GM12878 (cell line): ENCODE measurements around the gene IL1RAPL1. TPM values are rescaled to one million over a fixed set of nuclear protein-coding genes. Genes with fewer than 3 reads are reported as not detected.

Experiments
- ATAC-seq: fragments of 200-7000 bp; cut with Tn5 transposase; 3 replicates; pipeline ENCODE4 v1.9.1; 2020; ENCODE audit warnings: mild to moderate bottlenecking, moderate library complexity
- BruUV-seq: library from RNA; stranded (reverse); fragments of 400-500 nt; replicated peaks from 2 replicates; lab custom pipeline; 2021; lab: Mats Ljungman, UMichigan
- CTCF ChIA-PET: fragments of 300-600 bp; sonication (Branson Sonifier 250); formaldehyde crosslinking; extraction: SDS; loops from one replicate; lab custom pipeline; 2021; ENCODE audit warnings: inconsistent platforms; lab: Yijun Ruan, JAX
- POLR2A ChIA-PET: fragments of 350-600 bp; formaldehyde crosslinking; extraction: SDS; loops from one replicate; lab custom pipeline; 2021; ENCODE audit warnings: inconsistent platforms; lab: Charles Lee
- RAD21 ChIA-PET: fragments of 300-600 bp; sonication (Branson Sonifier 250); formaldehyde crosslinking; loops from one replicate; lab custom pipeline; 2023; ENCODE audit warnings: antibody characterized with exemption; ENCODE audit not compliant: unreplicated experiment; lab: Charles Lee
- SMC1A ChIA-PET: fragments of 300-600 bp; sonication (Branson Sonifier 250); formaldehyde crosslinking; loops from one replicate; lab custom pipeline; 2023; ENCODE audit not compliant: unreplicated experiment, uncharacterized antibody; lab: Charles Lee
- DNase-seq: peaks from one replicate; pipeline ENCODE4 v3.0.0-alpha.2; 2011; ENCODE audit warnings: low read depth, low spot score
- FAIRE-seq: peaks from 3 replicates; lab custom pipeline; 2011; peaks lifted over from hg19 to GRCh38; lab: Jason Lieb, UNC
- H2AFZ ChIP-seq: 2 replicates; pipeline ENCODE4 v1.6.0; 2011; ENCODE audit warnings: low read depth, low read length, control low read depth; ENCODE audit not compliant: control insufficient read depth
- H3K27ac ChIP-seq: 2 replicates; pipeline ENCODE4 v1.5.1; 2011; ENCODE audit warnings: control low read depth; ENCODE audit not compliant: control insufficient read depth, insufficient read depth
- H3K27me3 ChIP-seq, 2 experiments: replicated peaks in 1 of 2; 2 replicates each; pipeline versions ENCODE4 v1.6.0 to v1.6.1; 2011; ENCODE audit warnings: low read length in 1 of 2; ENCODE audit not compliant: control insufficient read depth in 2 of 2, insufficient read depth in 2 of 2
- H3K36me3 ChIP-seq, 2 experiments: 2 replicates each; pipeline ENCODE4 v1.5.1; 2011; ENCODE audit warnings: low read length in 1 of 2; ENCODE audit not compliant: control insufficient read depth in 2 of 2, insufficient read depth in 2 of 2
- H3K4me1 ChIP-seq: 2 replicates; pipeline ENCODE4 v1.6.1; 2011; ENCODE audit warnings: mild to moderate bottlenecking, low read length, moderate library complexity, mixed read lengths; ENCODE audit not compliant: control insufficient read depth, insufficient read depth
- H3K4me2 ChIP-seq: 2 replicates; pipeline ENCODE4 v1.6.0; 2011; ENCODE audit warnings: control low read depth; ENCODE audit not compliant: control insufficient read depth, insufficient read depth
- H3K4me3 ChIP-seq: fragments of 200-600 bp; sonication (generic); 2 replicates; pipeline ENCODE4 v1.5.1; 2016
- H3K79me2 ChIP-seq: 2 replicates; pipeline ENCODE4 v1.6.0; 2011; ENCODE audit warnings: low read length; ENCODE audit not compliant: control insufficient read depth, insufficient read depth
- H3K9ac ChIP-seq: 2 replicates; pipeline ENCODE4 v1.8.0; 2011; ENCODE audit warnings: low read length, control low read depth, mixed read lengths; ENCODE audit not compliant: control insufficient read depth, insufficient read depth
- H3K9me3 ChIP-seq: replicated peaks from 3 replicates; pipeline ENCODE4 v1.5.1; 2011; ENCODE audit warnings: mild to moderate bottlenecking, low read length; ENCODE audit not compliant: control insufficient read depth, insufficient read depth
- H4K20me1 ChIP-seq: 2 replicates; pipeline ENCODE4 v1.6.0; 2011; ENCODE audit not compliant: control insufficient read depth, insufficient read depth
- BMI1 ChIP-seq: fragments of 450-650 bp; IDR thresholded peaks from 2 replicates; pipeline ENCODE4 v1.6.1; 2016; ENCODE audit warnings: mild to moderate bottlenecking, moderate library complexity, borderline replicate concordance
- CBX5 ChIP-seq: sonication (generic); IDR thresholded peaks from 2 replicates; pipeline ENCODE4 v1.6.1; 2016; ENCODE audit warnings: low read depth, moderate library complexity, mild to moderate bottlenecking, inconsistent platforms
- CHD4 ChIP-seq: fragments of 200-600 bp; sonication (generic); IDR thresholded peaks from 2 replicates; pipeline ENCODE4 v1.6.1; 2016; ENCODE audit warnings: mild to moderate bottlenecking
- IKZF2 ChIP-seq, 2 experiments: fragments of 450-650 bp; IDR thresholded peaks; 2 replicates each; pipeline ENCODE4 v1.6.1; 2017; ENCODE audit warnings: mild to moderate bottlenecking in 2 of 2, moderate library complexity in 2 of 2
- KAT2A ChIP-seq: conservative IDR thresholded peaks from 2 replicates; pipeline ENCODE4 v1.6.1; 2011; ENCODE audit warnings: low read depth, low read length; ENCODE audit not compliant: control insufficient read depth
- MAX ChIP-seq: IDR thresholded peaks from 2 replicates; pipeline ENCODE4 v1.6.1; 2012; ENCODE audit warnings: low read depth, low read length, improper control_type of control experiment
- NFYB ChIP-seq: IDR thresholded peaks from 2 replicates; pipeline ENCODE4 v1.6.1; 2011; ENCODE audit warnings: low read depth, mild to moderate bottlenecking, low read length, improper control_type of control experiment, moderate library complexity; ENCODE audit not compliant: insufficient read depth
- ZBTB33 ChIP-seq: fragments of 450-650 bp; IDR thresholded peaks from 2 replicates; pipeline ENCODE4 v1.6.1; 2017; ENCODE audit warnings: mild to moderate bottlenecking
- in situ Hi-C: fragments of 300-500 bp; cut with MboI; formaldehyde crosslinking; loops from 9 replicates; pipeline ENCODE4 v1.14.3; 2018; ENCODE audit warnings: mixed read lengths
- intact Hi-C: fragments of 100-400 bp; cut with micrococcal nuclease; formaldehyde crosslinking; loops from one replicate; pipeline ENCODE4 v1.14.2; 2022; ENCODE audit not compliant: unreplicated experiment
- polyA plus RNA-seq, 11 experiments: library from polyadenylated mRNA; depleted of rRNA in 4 of 11; unstranded in 6 of 11; stranded (reverse) in 5 of 11; fragments of >200 nt; fragmentation: Nextera tagmentation in 4 of 11; fragmentation: Illumina TruSeq in 1 of 11; extraction: Ambion mirVana in 4 of 11; extraction: Trizol in 1 of 11; gene quantifications; 1 replicate in 1 of 11; 2 replicates in 10 of 11; pipeline versions ENCODE4 v1.2.1 to v1.2.3, GENCODE V29; 2011 to 2016; ENCODE audit warnings: inconsistent platforms in 2 of 11, missing spikeins in 2 of 11, low read depth in 1 of 11
- total RNA-seq, 4 experiments: library from RNA; depleted of rRNA in 3 of 4; stranded (reverse); fragments of >200 nt in 3 of 4; fragmentation: Illumina TruSeq in 1 of 4; extraction: Trizol in 1 of 4; gene quantifications; 2 replicates each; pipeline versions ENCODE4 v1.2.1 to v1.2.3, GENCODE V29; 2013 to 2021
- TF ChIP-seq, protein P1 (sequence below): fragments of 450-650 bp; IDR thresholded peaks from 2 replicates; pipeline ENCODE4 v1.6.1; 2014; ENCODE audit warnings: mild to moderate bottlenecking

Gene IL1RAPL1
- total and polyA plus RNA-seq, 10 of the 15 experiments (the other 5 are each of a cell fraction or from before 2014, with no cell fraction given): not detected

GRCh38 chrX:28756647-28757046 lies 169.4 kb downstream of the IL1RAPL1 start:
- no peaks in the 10 kb centered on the region for H3K27me3 ChIP-seq
- H3K79me2 ChIP-seq: no peaks in the 10 kb centered on the region
- H3K27ac ChIP-seq: no peak overlapping the region
- POLR2A ChIA-PET: interaction anchor here (0.5 kb wide), 1 partner anchor 419 kb away, joined by 7 read pairs; no protein-coding TSS in a partner anchor
- DNase-seq (no peak), FAIRE-seq (no peak), ATAC-seq (no peak)
- CTCF ChIA-PET: no interaction called here
- no peaks in the 10 kb centered on the region for H3K9me3 ChIP-seq
- TF ChIP-seq CBX5 (no peak), ZBTB33 (no peak), BMI1 (no peak), MAX (no peak), CHD4 (no peak), IKZF2 (IDR thresholded peaks at IDR 0.05) (no peak), NFYB (no peak), KAT2A (no peak)
- TF ChIP-seq, protein P1, sequence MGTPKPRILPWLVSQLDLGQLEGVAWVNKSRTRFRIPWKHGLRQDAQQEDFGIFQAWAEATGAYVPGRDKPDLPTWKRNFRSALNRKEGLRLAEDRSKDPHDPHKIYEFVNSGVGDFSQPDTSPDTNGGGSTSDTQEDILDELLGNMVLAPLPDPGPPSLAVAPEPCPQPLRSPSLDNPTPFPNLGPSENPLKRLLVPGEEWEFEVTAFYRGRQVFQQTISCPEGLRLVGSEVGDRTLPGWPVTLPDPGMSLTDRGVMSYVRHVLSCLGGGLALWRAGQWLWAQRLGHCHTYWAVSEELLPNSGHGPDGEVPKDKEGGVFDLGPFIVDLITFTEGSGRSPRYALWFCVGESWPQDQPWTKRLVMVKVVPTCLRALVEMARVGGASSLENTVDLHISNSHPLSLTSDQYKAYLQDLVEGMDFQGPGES: no peak
- RAD21 ChIA-PET: no interaction called here
- H3K4me3 ChIP-seq: no peak overlapping the region
- H3K36me3 ChIP-seq: no peaks in the 10 kb centered on the region
- H4K20me1 ChIP-seq: no peaks in the 10 kb centered on the region
- SMC1A ChIA-PET: no interaction called here
- in situ Hi-C loops (no loop called here), intact Hi-C loops (no loop called here)
- H3K4me1 ChIP-seq: no peaks in the 10 kb centered on the region
- BruUV-seq: no TSS peak
- H3K4me2 ChIP-seq: no peak overlapping the region
- no peak overlapping the region for H3K9ac ChIP-seq
- no peak overlapping the region for H2AFZ ChIP-seq
